PC-9 (cell line): ENCODE data around the gene PIK3R6. TPM values are rescaled to one million over a fixed set of nuclear protein-coding genes. Genes with fewer than 3 reads are reported as not detected.

Experiments used
- BruUV-seq: library from RNA; stranded (reverse); fragments of 400-500 nt; replicated peaks from 2 replicates; lab custom pipeline; 2021; lab: Mats Ljungman, UMichigan
- CTCF ChIA-PET: fragments of 300-600 bp; sonication (Branson Sonifier 250); formaldehyde crosslinking; loops from one replicate; lab custom pipeline; 2022; ENCODE audit warnings: antibody characterized with exemption; lab: Charles Lee
- POLR2A ChIA-PET: fragments of 300-600 bp; sonication (Branson Sonifier 250); formaldehyde crosslinking; loops from one replicate; lab custom pipeline; 2022; ENCODE audit warnings: antibody characterized with exemption; ENCODE audit not compliant: unreplicated experiment; lab: Charles Lee
- DNase-seq, 2 experiments: peaks; one replicate each; pipeline versions ENCODE4 v3.0.0 to v3.0.0-alpha.2; 2015 to 2022; ENCODE audit warnings: mixed read lengths in 1 of 2
- H2AFZ ChIP-seq: fragments of 200-600 bp; sonication (generic); 2 replicates; pipeline ENCODE4 v1.8.1; 2017; ENCODE audit warnings: antibody characterized with exemption
- H3F3A ChIP-seq: fragments of 200-600 bp; sonication (generic); 2 replicates; pipeline ENCODE4 v1.8.1; 2017; ENCODE audit warnings: antibody characterized with exemption, mild to moderate bottlenecking, low read depth; ENCODE audit not compliant: insufficient read depth
- H3K27ac ChIP-seq: fragments of 200-600 bp; sonication (generic); 2 replicates; pipeline ENCODE4 v1.6.1; 2016; ENCODE audit warnings: mixed run types
- H3K27me3 ChIP-seq: fragments of 200-600 bp; sonication (generic); 2 replicates; pipeline ENCODE4 v1.6.1; 2016; ENCODE audit warnings: low read depth, mixed run types; ENCODE audit not compliant: insufficient read depth
- H3K36me3 ChIP-seq: fragments of 200-600 bp; sonication (generic); 2 replicates; pipeline ENCODE4 v1.6.1; 2016; ENCODE audit warnings: low read depth, mixed run types
- H3K4me1 ChIP-seq: fragments of 200-600 bp; sonication (generic); replicated peaks from 2 replicates; pipeline ENCODE4 v1.6.1; 2016; ENCODE audit warnings: mixed run types; ENCODE audit not compliant: insufficient read depth
- H3K4me2 ChIP-seq: fragments of 200-600 bp; sonication (generic); 2 replicates; pipeline ENCODE4 v1.6.1; 2017; ENCODE audit warnings: mixed run types
- H3K4me3 ChIP-seq: fragments of 200-600 bp; sonication (generic); 2 replicates; pipeline ENCODE4 v1.6.1; 2016; ENCODE audit warnings: mixed run types
- H3K79me2 ChIP-seq: fragments of 200-600 bp; sonication (generic); 2 replicates; pipeline ENCODE4 v1.6.1; 2017; ENCODE audit warnings: low read depth, mixed run types
- H3K9me2 ChIP-seq: fragments of 200-600 bp; sonication (generic); 2 replicates; pipeline ENCODE4 v1.8.1; 2017; ENCODE audit warnings: mild to moderate bottlenecking; ENCODE audit not compliant: insufficient read depth
- H3K9me3 ChIP-seq: fragments of 200-600 bp; sonication (generic); 2 replicates; pipeline ENCODE4 v1.8.1; 2016; ENCODE audit warnings: low read depth; ENCODE audit not compliant: insufficient read depth
- H4K20me1 ChIP-seq: fragments of 200-600 bp; sonication (generic); 2 replicates; pipeline ENCODE4 v1.8.1; 2017; ENCODE audit not compliant: insufficient read depth
- CTCF ChIP-seq: fragments of 200-600 bp; sonication (generic); conservative IDR thresholded peaks from 2 replicates; pipeline ENCODE4 v1.6.1; 2017; ENCODE audit warnings: mixed run types, antibody characterized with exemption, mild to moderate bottlenecking, moderate library complexity
- EZH2 ChIP-seq: fragments of 200-600 bp; sonication (generic); IDR thresholded peaks from 2 replicates; pipeline ENCODE4 v1.8.0; 2017; ENCODE audit warnings: antibody characterized with exemption, low read depth
- intact Hi-C: fragments of 100-400 bp; cut with micrococcal nuclease; formaldehyde crosslinking; loops from one replicate; pipeline ENCODE4 v1.10.0; 2022; ENCODE audit not compliant: unreplicated experiment
- total RNA-seq: library from RNA; stranded (reverse); gene quantifications from 2 replicates; pipeline ENCODE4 v1.2.3, GENCODE V29; 2021

Gene PIK3R6
- total RNA-seq, 1 experiment from 2014 or later: not detected

- no peaks in the 10 kb centered on the region for H3K9me2 ChIP-seq
- no peaks in the 10 kb centered on the region for H3K9me3 ChIP-seq
- TF ChIP-seq EZH2 (no peak), CTCF (no peak)
- ChIA-PET CTCF (no interaction called here), POLR2A (no interaction called here)
- peaks cover 43% of the 10 kb centered on the region; the same call in 1 of the 2 replicates for H3K27me3 ChIP-seq
- intact Hi-C loops: no loop called here
- BruUV-seq: no TSS peak
- H2AFZ ChIP-seq: no peak overlapping the region
- H3K36me3 ChIP-seq: no peaks in the 10 kb centered on the region
- DNase-seq: no peak
- H3K4me1 ChIP-seq: no peaks in the 10 kb centered on the region
- H3F3A ChIP-seq: no peaks in the 10 kb centered on the region
- no peak overlapping the region for H3K4me3 ChIP-seq
- H3K4me2 ChIP-seq: no peak overlapping the region
- no peaks in the 10 kb centered on the region for H3K79me2 ChIP-seq
- H3K27ac ChIP-seq: no peak overlapping the region
- no peaks in the 10 kb centered on the region for H4K20me1 ChIP-seq
Measured at GRCh38 chr17:8896641-8897635, 29.5 kb upstream of the PIK3R6 start.

GRCh38 chr17:8896087-8896486, 28.6 kb upstream of the PIK3R6 start:
- peaks cover 36% of the 10 kb centered on the region; the same call in 1 of the 2 replicates for H3K27me3 ChIP-seq
- no peaks in the 10 kb centered on the region for H3K36me3 ChIP-seq
- CTCF ChIA-PET: interaction anchor here (1.5 kb wide), 1 partner anchor 836 kb away, joined by 4 read pairs; no protein-coding TSS in a partner anchor
- H3K4me1 ChIP-seq: no peaks in the 10 kb centered on the region
- H3K4me2 ChIP-seq: no peak overlapping the region
- H3K9me3 ChIP-seq: no peaks in the 10 kb centered on the region
- H2AFZ ChIP-seq: no peak overlapping the region
- H3F3A ChIP-seq: no peaks in the 10 kb centered on the region
- no peaks in the 10 kb centered on the region for H4K20me1 ChIP-seq
- TF ChIP-seq EZH2 (no peak), CTCF (no peak)
- DNase-seq: no peak
- intact Hi-C loops: no loop called here
- no TSS peak for BruUV-seq
- H3K9me2 ChIP-seq: no peaks in the 10 kb centered on the region
- no peaks in the 10 kb centered on the region for H3K79me2 ChIP-seq
- H3K27ac ChIP-seq: no peak overlapping the region
- POLR2A ChIA-PET: no interaction called here
- H3K4me3 ChIP-seq: no peak overlapping the region

GRCh38 chr17:8894673-8895578, 27.5 kb upstream of the PIK3R6 start:
- H3F3A ChIP-seq: no peaks in the 10 kb centered on the region
- intact Hi-C loops: loop anchor here (1.0 kb wide), 1 partner anchor 512 kb away; the partner anchor contains the start of gene RPL26
- ChIA-PET CTCF (interaction anchor here (1.5 kb wide), 1 partner anchor 835 kb away, joined by 4 read pairs; no protein-coding TSS in a partner anchor), POLR2A (no interaction called here)
- DNase-seq: peak in 1 of 2 experiments; percentile 44
- H3K27ac ChIP-seq: no peak overlapping the region
- no peaks in the 10 kb centered on the region for H3K9me2 ChIP-seq
- no peaks in the 10 kb centered on the region for H4K20me1 ChIP-seq
- H3K79me2 ChIP-seq: no peaks in the 10 kb centered on the region
- no peaks in the 10 kb centered on the region for H3K9me3 ChIP-seq
- peak; percentile 64 for TF ChIP-seq CTCF
- TF ChIP-seq EZH2: no peak
- no TSS peak for BruUV-seq
- no peak overlapping the region for H3K4me3 ChIP-seq
- H3K36me3 ChIP-seq: no peaks in the 10 kb centered on the region
- H2AFZ ChIP-seq: no peak overlapping the region
- peaks cover 30% of the 10 kb centered on the region; the same call in 1 of the 2 replicates for H3K27me3 ChIP-seq
- H3K4me1 ChIP-seq: no peaks in the 10 kb centered on the region
- H3K4me2 ChIP-seq: no peak overlapping the region
